Endothelial cell (in vitro differentiated cells): Measurements from ENCODE around the gene NFKBIE. TPM values are rescaled to one million over a fixed set of nuclear protein-coding genes. Genes with fewer than 3 reads are reported as not detected.

Experiments
- DNase-seq: peaks from one replicate; pipeline ENCODE4 v3.0.0; 2021; ENCODE audit warnings: low spot score
- H3K27ac Mint-ChIP-seq: one replicate; pipeline ENCODE4 v1.8.0; 2021; ENCODE audit warnings: mixed read lengths, inconsistent platforms; ENCODE audit not compliant: unreplicated experiment
- H3K27me3 Mint-ChIP-seq: one replicate; pipeline ENCODE4 v1.8.0; 2021; ENCODE audit warnings: mild to moderate bottlenecking, moderate library complexity, mixed read lengths, inconsistent platforms; ENCODE audit not compliant: unreplicated experiment
- H3K36me3 Mint-ChIP-seq: one replicate; pipeline ENCODE4 v1.8.0; 2021; ENCODE audit warnings: mild to moderate bottlenecking, low read depth, mixed read lengths, inconsistent platforms; ENCODE audit not compliant: unreplicated experiment
- H3K4me1 Mint-ChIP-seq: one replicate; pipeline ENCODE4 v1.8.0; 2021; ENCODE audit warnings: mild to moderate bottlenecking, mixed read lengths, inconsistent platforms; ENCODE audit not compliant: unreplicated experiment
- H3K4me3 Mint-ChIP-seq: one replicate; pipeline ENCODE4 v1.8.0; 2021; ENCODE audit warnings: mild to moderate bottlenecking, mixed read lengths, inconsistent platforms; ENCODE audit not compliant: unreplicated experiment
- H3K9me3 Mint-ChIP-seq: one replicate; pipeline ENCODE4 v1.8.0; 2021; ENCODE audit warnings: mixed read lengths, inconsistent platforms; ENCODE audit not compliant: unreplicated experiment
- total RNA-seq: library from RNA; stranded (reverse); fragmentation: NEBNext Ultra II Directional; extraction: Animal tissue kit (Norgen Biotek cat#: 25700); gene quantifications from one replicate; pipeline ENCODE4 v1.2.1, GENCODE V29; 2021; ENCODE audit not compliant: unreplicated experiment
- TF ChIP-seq, protein P1 (sequence below): fragments of 200-600 bp; sonication (generic); IDR thresholded peaks from one replicate; pipeline ENCODE4 v1.5.0; 2021; ENCODE audit warnings: antibody characterized with exemption; ENCODE audit not compliant: unreplicated experiment

NFKBIE gene
- total RNA-seq, 1 donor from 2014 or later, result 16.7 TPM

- Mint-ChIP-seq H3K36me3 (peaks cover 5% of the 10 kb centered on the region), H3K27ac (no peak overlapping the region), H3K27me3 (peaks cover 20% of the 10 kb centered on the region), H3K4me1 (peaks cover 8% of the 10 kb centered on the region), H3K4me3 (no peak overlapping the region), H3K9me3 (no peaks in the 10 kb centered on the region)
- TF ChIP-seq, protein P1, sequence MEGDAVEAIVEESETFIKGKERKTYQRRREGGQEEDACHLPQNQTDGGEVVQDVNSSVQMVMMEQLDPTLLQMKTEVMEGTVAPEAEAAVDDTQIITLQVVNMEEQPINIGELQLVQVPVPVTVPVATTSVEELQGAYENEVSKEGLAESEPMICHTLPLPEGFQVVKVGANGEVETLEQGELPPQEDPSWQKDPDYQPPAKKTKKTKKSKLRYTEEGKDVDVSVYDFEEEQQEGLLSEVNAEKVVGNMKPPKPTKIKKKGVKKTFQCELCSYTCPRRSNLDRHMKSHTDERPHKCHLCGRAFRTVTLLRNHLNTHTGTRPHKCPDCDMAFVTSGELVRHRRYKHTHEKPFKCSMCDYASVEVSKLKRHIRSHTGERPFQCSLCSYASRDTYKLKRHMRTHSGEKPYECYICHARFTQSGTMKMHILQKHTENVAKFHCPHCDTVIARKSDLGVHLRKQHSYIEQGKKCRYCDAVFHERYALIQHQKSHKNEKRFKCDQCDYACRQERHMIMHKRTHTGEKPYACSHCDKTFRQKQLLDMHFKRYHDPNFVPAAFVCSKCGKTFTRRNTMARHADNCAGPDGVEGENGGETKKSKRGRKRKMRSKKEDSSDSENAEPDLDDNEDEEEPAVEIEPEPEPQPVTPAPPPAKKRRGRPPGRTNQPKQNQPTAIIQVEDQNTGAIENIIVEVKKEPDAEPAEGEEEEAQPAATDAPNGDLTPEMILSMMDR, result no peak
- no peak for DNase-seq
Observed at GRCh38 chr6:44273617-44274016, 8.3 kb upstream of the NFKBIE start.

- Mint-ChIP-seq H3K9me3 (no peaks in the 10 kb centered on the region), H3K27ac (no peak overlapping the region), H3K4me3 (no peak overlapping the region), H3K4me1 (peaks cover 11% of the 10 kb centered on the region), H3K36me3 (peaks cover 5% of the 10 kb centered on the region), H3K27me3 (peaks cover 22% of the 10 kb centered on the region)
- no peak for DNase-seq
- TF ChIP-seq, protein P1, result no peak
Observed at GRCh38 chr6:44272999-44273566, 7.7 kb upstream of the NFKBIE start.

GRCh38 chr6:44272529-44272928 lies 7.2 kb upstream of the NFKBIE start:
- no peak for DNase-seq
- TF ChIP-seq, protein P1, result no peak
- Mint-ChIP-seq H3K9me3 (no peaks in the 10 kb centered on the region), H3K27ac (no peak overlapping the region), H3K27me3 (peaks cover 20% of the 10 kb centered on the region), H3K4me1 (peaks cover 11% of the 10 kb centered on the region), H3K4me3 (no peak overlapping the region), H3K36me3 (peaks cover 5% of the 10 kb centered on the region)

DNA sequence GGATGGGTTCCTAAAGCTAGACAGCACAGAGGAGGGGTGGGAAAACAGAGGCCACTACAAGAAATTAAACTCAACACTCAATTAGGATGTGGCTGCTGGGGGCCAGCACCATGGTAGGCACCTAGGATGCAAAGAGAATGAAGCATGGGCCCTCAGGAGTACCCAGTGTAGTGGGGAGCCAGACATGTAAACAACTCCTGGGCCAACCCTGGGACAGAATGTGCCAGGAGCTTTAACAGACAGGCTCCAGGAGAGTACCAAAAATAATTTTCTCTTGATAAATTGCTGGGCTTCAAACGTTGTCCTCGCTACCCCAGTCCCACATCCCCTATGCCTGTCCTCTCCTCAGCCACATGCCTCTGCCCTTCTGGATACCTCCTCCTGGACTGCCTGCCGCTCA lies 6.6 kb upstream of the NFKBIE start:
- H3K36me3 Mint-ChIP-seq, result peaks cover 5% of the 10 kb centered on the region
- no peak overlapping the region for H3K27ac Mint-ChIP-seq
- H3K4me1 Mint-ChIP-seq, result peaks cover 11% of the 10 kb centered on the region
- TF ChIP-seq, protein P1, result no peak
- DNase-seq, result no peak
- peaks cover 18% of the 10 kb centered on the region for H3K27me3 Mint-ChIP-seq
- no peaks in the 10 kb centered on the region for H3K9me3 Mint-ChIP-seq
- H3K4me3 Mint-ChIP-seq, result peak overlapping the region; percentile 77

DNA sequence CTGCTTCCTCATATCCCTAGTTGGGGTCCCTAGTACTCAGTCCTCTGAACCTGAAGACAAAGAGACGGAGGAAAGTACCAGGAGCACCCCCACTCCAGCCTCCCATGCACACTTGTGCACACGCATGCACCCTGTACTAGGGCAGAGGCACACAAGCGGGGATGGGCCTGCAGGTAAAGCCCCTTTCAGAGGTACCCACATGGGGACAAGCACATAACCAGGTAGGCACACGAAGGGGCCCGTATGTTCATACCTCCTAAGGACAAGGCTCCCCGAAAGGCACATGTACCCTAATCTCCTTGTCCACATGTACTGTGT lies 6.0 kb upstream of the NFKBIE start:
- H3K27me3 Mint-ChIP-seq, result peaks cover 18% of the 10 kb centered on the region
- TF ChIP-seq, protein P1, result no peak
- H3K4me3 Mint-ChIP-seq, result peak overlapping the region; percentile 79
- no peaks in the 10 kb centered on the region for H3K9me3 Mint-ChIP-seq
- no peak for DNase-seq
- no peak overlapping the region for H3K27ac Mint-ChIP-seq
- H3K36me3 Mint-ChIP-seq, result peaks cover 5% of the 10 kb centered on the region
- peaks cover 11% of the 10 kb centered on the region for H3K4me1 Mint-ChIP-seq
